ENCODE measurements around the gene RRAS. TPM values are rescaled to one million over a fixed set of nuclear protein-coding genes. Genes with fewer than 3 reads are reported as not detected.

The RRAS gene
- total and polyA plus RNA-seq, 3 donors from 2014 or later = 39.3 to 69.2 (median 41.5) TPM

DNA sequence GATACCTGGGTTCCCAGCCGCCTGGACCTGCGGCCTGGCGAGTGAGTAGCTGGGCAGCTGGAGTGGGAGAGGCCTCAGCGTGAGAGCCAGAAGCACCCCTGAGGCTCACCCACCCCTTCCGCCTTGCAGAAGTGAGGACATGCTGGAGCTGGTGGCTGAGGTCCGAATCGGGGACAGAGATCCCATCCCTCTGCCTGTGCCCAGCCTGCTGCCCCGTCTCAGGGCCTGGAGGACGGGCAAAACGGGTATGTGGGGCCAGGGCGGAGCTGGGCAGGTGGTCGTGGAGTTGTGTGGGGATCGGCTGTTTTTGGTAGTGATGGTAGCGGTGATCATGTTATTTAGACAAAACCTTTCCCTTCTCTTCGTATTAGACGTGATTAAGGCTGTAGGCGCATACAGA, 6.6 kb upstream of the RRAS start:
- intact Hi-C loops (cut with DNase I; ENCODE audit: low total_unique reads) = no loop called here

GRCh38 chr19:49645995-49646394, 6.1 kb upstream of the RRAS start:
- Histone ChIP-seq H3K4me1 (peaks cover 27% of the 10 kb centered on the region), H3K36me3 (ENCODE audit: low read depth, missing control alignments) (no peaks in the 10 kb centered on the region), H3K27ac (no peak overlapping the region), H3K27me3 (no peaks in the 10 kb centered on the region), H3K9me3 (no peaks in the 10 kb centered on the region), H3K4me3 (no peak overlapping the region)
- 90 to 94% methylated on average over 10 to 13 of the region's 13 CpGs for WGBS, 2 donors
- DNase-seq = no peak
- no peak for TF ChIP-seq CTCF (IDR thresholded peaks at IDR 0.05)
- no peak for TF ChIP-seq POLR2A (IDR thresholded peaks at IDR 0.05)
- intact Hi-C loops (cut with DNase I; ENCODE audit: low total_unique reads) = no loop called here

More for the DNA sequence above, 6.6 kb upstream of the RRAS start:
- WGBS, 2 donors = 92 to 95% methylated on average over 12 to 17 of the region's 17 CpGs
- no peaks in the 10 kb centered on the region for H3K27me3 ChIP-seq
- DNase-seq = no peak
- no peaks in the 10 kb centered on the region for H3K36me3 ChIP-seq (ENCODE audit: low read depth, missing control alignments)
- no peak for TF ChIP-seq POLR2A (IDR thresholded peaks at IDR 0.05)
- TF ChIP-seq CTCF (IDR thresholded peaks at IDR 0.05) = no peak
- H3K9me3 ChIP-seq = no peaks in the 10 kb centered on the region
- H3K27ac ChIP-seq = no peak overlapping the region
- H3K4me1 ChIP-seq = peaks cover 22% of the 10 kb centered on the region
- H3K4me3 ChIP-seq = no peak overlapping the region

DNA sequence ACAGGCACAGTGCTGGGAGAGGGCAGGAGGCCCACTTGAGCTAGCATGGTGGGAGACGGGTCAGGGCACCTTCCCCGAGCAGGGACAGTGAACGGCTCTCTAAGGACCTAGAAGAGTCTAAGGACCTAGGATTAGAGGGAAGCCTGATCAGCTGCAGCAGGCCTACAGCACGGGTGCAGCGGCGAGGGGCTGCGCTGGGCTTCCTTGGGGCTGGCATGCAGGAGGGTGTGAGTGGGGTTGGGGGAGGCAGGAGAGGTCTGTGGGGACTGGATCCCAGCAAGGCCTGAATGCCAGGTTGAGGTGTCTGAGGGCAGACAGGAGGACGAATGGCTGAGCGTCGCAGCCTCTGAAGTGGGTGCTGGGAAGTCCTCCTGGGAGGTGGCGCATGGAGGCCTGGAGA, 5.6 kb upstream of the RRAS start:
- Histone ChIP-seq H3K4me1 (peaks cover 31% of the 10 kb centered on the region), H3K9me3 (no peaks in the 10 kb centered on the region), H3K36me3 (ENCODE audit: low read depth, missing control alignments) (no peaks in the 10 kb centered on the region), H3K4me3 (no peak overlapping the region), H3K27ac (no peak overlapping the region), H3K27me3 (no peaks in the 10 kb centered on the region)
- 86 to 90% methylated on average over 9 to 11 of the region's 11 CpGs for WGBS, 2 donors
- TF ChIP-seq POLR2A (IDR thresholded peaks at IDR 0.05) = no peak
- no peak for TF ChIP-seq CTCF (IDR thresholded peaks at IDR 0.05)
- intact Hi-C loops (cut with DNase I; ENCODE audit: low total_unique reads) = no loop called here
- DNase-seq = no peak

GRCh38 chr19:49643466-49643865, 3.5 kb upstream of the RRAS start:
- peaks cover 39% of the 10 kb centered on the region for H3K4me1 ChIP-seq
- TF ChIP-seq CTCF (IDR thresholded peaks at IDR 0.05) (no peak), POLR2A (IDR thresholded peaks at IDR 0.05) (no peak)
- no peaks in the 10 kb centered on the region for H3K36me3 ChIP-seq (ENCODE audit: low read depth, missing control alignments)
- no peak for DNase-seq
- H3K27me3 ChIP-seq = no peaks in the 10 kb centered on the region
- intact Hi-C loops (cut with DNase I; ENCODE audit: low total_unique reads) = no loop called here
- H3K4me3 ChIP-seq = no peak overlapping the region
- WGBS, 2 donors = 72 to 79% methylated on average over 2 of the region's 2 CpGs
- no peaks in the 10 kb centered on the region for H3K9me3 ChIP-seq
- H3K27ac ChIP-seq = peak overlapping the region in 1 of 2 donors; percentile 99

- H3K27me3 ChIP-seq = no peaks in the 10 kb centered on the region
- no peak for TF ChIP-seq POLR2A (IDR thresholded peaks at IDR 0.05)
- no peak for TF ChIP-seq CTCF (IDR thresholded peaks at IDR 0.05)
- H3K27ac ChIP-seq = peak overlapping the region; percentile 93 to 99
- WGBS, 2 donors = 2 to 8% methylated on average over 3 to 5 of the region's 5 CpGs
- H3K9me3 ChIP-seq = no peaks in the 10 kb centered on the region
- intact Hi-C loops (cut with DNase I; ENCODE audit: low total_unique reads) = no loop called here
- H3K36me3 ChIP-seq (ENCODE audit: low read depth, missing control alignments) = no peaks in the 10 kb centered on the region
- H3K4me3 ChIP-seq = peak overlapping the region; percentile 82 to 84
- peaks cover 48% of the 10 kb centered on the region for H3K4me1 ChIP-seq
- DNase-seq = no peak
These were observed 2.6 kb upstream of the RRAS start for GRCh38 chr19:49642492-49643035.
